SK-N-SH (cell line): ENCODE measurements around the gene ANAPC4. TPM values are rescaled to one million over a fixed set of nuclear protein-coding genes. Genes with fewer than 3 reads are reported as not detected.
A peak's percentile ranks its signal among the peaks of the same experiment; 100 is the strongest.

ENCODE experiments used
- CTCF ChIA-PET: fragments of 300-600, 350-600 bp; formaldehyde crosslinking; extraction: SDS; loops from one replicate; lab custom pipeline; 2021; lab: Yijun Ruan, JAX
- POLR2A ChIA-PET: fragments of 350-600 bp; sonication (Branson Sonifier 250); formaldehyde crosslinking; extraction: SDS; loops from one replicate; lab custom pipeline; 2020; ENCODE audit warnings: antibody characterized with exemption, inconsistent platforms; lab: Yijun Ruan, JAX
- DNase-seq: peaks from one replicate; pipeline ENCODE4 v3.0.0; 2012
- H2AFZ ChIP-seq: fragments of 200-600 bp; sonication (generic); 2 replicates; pipeline ENCODE4 v1.8.1; 2016; ENCODE audit warnings: antibody characterized with exemption, mild to moderate bottlenecking, low read depth
- H3F3A ChIP-seq: fragments of 200-600 bp; sonication (generic); replicated peaks from 2 replicates; pipeline ENCODE3; 2016; ENCODE audit warnings: antibody characterized with exemption, mild to moderate bottlenecking; ENCODE audit not compliant: insufficient read depth
- H3K27ac ChIP-seq, 2 experiments: fragments of 200-500 bp in 1 of 2; fragments of 200-600 bp in 1 of 2; sonication (Bioruptor generic) in 1 of 2; sonication (generic), shearing (Covaris generic) in 1 of 2; 2 replicates each; pipeline versions ENCODE4 v1.5.1 to v1.6.1; 2014 to 2016; ENCODE audit warnings: low read depth in 2 of 2, inconsistent platforms in 1 of 2, low read length in 1 of 2, mild to moderate bottlenecking in 1 of 2, mixed read lengths in 1 of 2
- H3K27me3 ChIP-seq: fragments of 200-600 bp; sonication (generic), shearing (Covaris generic); 2 replicates; pipeline ENCODE4 v1.6.1; 2016; ENCODE audit warnings: mixed run types; ENCODE audit not compliant: insufficient read depth
- H3K36me3 ChIP-seq, 2 experiments: fragments of 200-500 bp in 1 of 2; fragments of 200-600 bp in 1 of 2; sonication (Bioruptor generic) in 1 of 2; sonication (generic) in 1 of 2; replicated peaks in 1 of 2; 2 replicates each; pipeline versions ENCODE3 to v1.5.1; 2014 to 2016; ENCODE audit warnings: low read length in 1 of 2, mild to moderate bottlenecking in 1 of 2; ENCODE audit not compliant: insufficient read depth in 2 of 2, control insufficient read depth in 1 of 2
- H3K4me1 ChIP-seq, 2 experiments: fragments of 200-500 bp in 1 of 2; fragments of 200-600 bp in 1 of 2; sonication (Bioruptor generic) in 1 of 2; sonication (generic), shearing (Covaris generic) in 1 of 2; 2 replicates each; pipeline versions ENCODE4 v1.5.1 to v1.6.1; 2014 to 2016; ENCODE audit warnings: low read depth in 1 of 2, low read length in 1 of 2, mixed run types in 1 of 2; ENCODE audit not compliant: insufficient read depth in 2 of 2, control insufficient read depth in 1 of 2
- H3K4me2 ChIP-seq: fragments of 200-600 bp; sonication (generic), shearing (Covaris generic); 2 replicates; pipeline ENCODE4 v1.6.1; 2017; ENCODE audit warnings: mixed run types
- H3K4me3 ChIP-seq, 2 experiments: fragments of 200-500 bp in 1 of 2; fragments of 200-600 bp in 1 of 2; sonication (Bioruptor generic) in 1 of 2; sonication (generic), shearing (Covaris generic) in 1 of 2; 2 replicates each; pipeline versions ENCODE4 v1.5.1 to v1.8.1; 2014 to 2016; ENCODE audit warnings: low read depth in 2 of 2, inconsistent platforms in 1 of 2, low read length in 1 of 2, mild to moderate bottlenecking in 1 of 2, mixed read lengths in 1 of 2, moderate library complexity in 1 of 2
- H3K79me2 ChIP-seq: fragments of 200-600 bp; sonication (generic); 2 replicates; pipeline ENCODE4 v1.8.1; 2017; ENCODE audit warnings: mild to moderate bottlenecking; ENCODE audit not compliant: insufficient read depth
- H3K9ac ChIP-seq: fragments of 200-600 bp; sonication (generic); 2 replicates; pipeline ENCODE4 v1.6.1; 2017; ENCODE audit warnings: mixed run types
- H3K9me2 ChIP-seq: fragments of 200-600 bp; sonication (generic); 2 replicates; pipeline ENCODE4 v1.6.1; 2017; ENCODE audit warnings: mixed run types
- H3K9me3 ChIP-seq: fragments of 200-600 bp; sonication (generic); 2 replicates; pipeline ENCODE4 v1.6.1; 2017; ENCODE audit warnings: mixed run types, mild to moderate bottlenecking, moderate library complexity
- H4K20me1 ChIP-seq: fragments of 200-600 bp; sonication (generic); 2 replicates; pipeline ENCODE4 v1.6.1; 2017; ENCODE audit warnings: mild to moderate bottlenecking, mixed run types; ENCODE audit not compliant: insufficient read depth
- IRF3 ChIP-seq: fragments of 150-350 bp; IDR thresholded peaks from 2 replicates; pipeline ENCODE4 v1.6.1; 2016; ENCODE audit warnings: mild to moderate bottlenecking, low read depth, low read length
- REST ChIP-seq: IDR thresholded peaks from 2 replicates; pipeline ENCODE4 v1.6.1; 2012; ENCODE audit warnings: mild to moderate bottlenecking, low read depth, low read length, moderate library complexity
- TCF12 ChIP-seq: IDR thresholded peaks from 2 replicates; pipeline ENCODE4 v1.4.0; 2012
- USF1 ChIP-seq: IDR thresholded peaks from 2 replicates; pipeline ENCODE4 v1.4.0; 2012; ENCODE audit warnings: low read depth, borderline replicate concordance
- YY1 ChIP-seq: IDR thresholded peaks from 2 replicates; pipeline ENCODE4 v1.4.0; 2012; ENCODE audit warnings: low read depth, mild to moderate bottlenecking
- WGBS: methylation state at CpG from one replicate; pipeline ENCODE4 v1.1.6; 2017; ENCODE audit warnings: low lambda C conversion rate; 5-methylcytosine and 5-hydroxymethylcytosine counted together
- polyA plus RNA-seq, 3 experiments: library from polyadenylated mRNA; depleted of rRNA; stranded (reverse); fragments of >200 nt; gene quantifications; 2 replicates each; pipeline ENCODE4 v1.2.3, GENCODE V29; 2012

Gene ANAPC4
- polyA plus RNA-seq, 1 of the 3 experiments (the other 2 are of a cell fraction) = 7.7 TPM

GRCh38 chr4:25383647-25384046 lies 6.6 kb downstream of the ANAPC4 start:
- H3K4me3 ChIP-seq = no peak overlapping the region
- H2AFZ ChIP-seq = no peak overlapping the region
- H3K9me2 ChIP-seq = no peaks in the 10 kb centered on the region
- no peak for DNase-seq
- H3K4me1 ChIP-seq = peaks cover 0 to 8% of the 10 kb centered on the region in 2 experiments; a peak in 1 of 4 replicates
- POLR2A ChIA-PET = no interaction called here
- no peaks in the 10 kb centered on the region for H4K20me1 ChIP-seq
- WGBS = 33% methylated on average over 2 of the region's 2 CpGs
- CTCF ChIA-PET = no interaction called here
- no peak overlapping the region for H3K4me2 ChIP-seq
- H3K9me3 ChIP-seq = no peaks in the 10 kb centered on the region
- H3F3A ChIP-seq = peaks cover 4% of the 10 kb centered on the region
- H3K9ac ChIP-seq = no peak overlapping the region
- H3K27ac ChIP-seq = no peak overlapping the region
- TF ChIP-seq IRF3 = no peak
- no peak for TF ChIP-seq YY1
- TF ChIP-seq, all 33 proteins: peak for 0
- Histone ChIP-seq H3K36me3 (peaks cover 41 to 42% of the 10 kb centered on the region in 2 experiments), H3K27me3 (no peaks in the 10 kb centered on the region), H3K79me2 (peaks cover 14% of the 10 kb centered on the region)

GRCh38 chr4:25386926-25387325 lies 9.9 kb downstream of the ANAPC4 start:
- ChIA-PET CTCF (interaction anchor here (3.7 kb wide), 1 partner anchor 20 kb away, joined by 18 read pairs; no protein-coding TSS in a partner anchor), POLR2A (no interaction called here)
- Histone ChIP-seq H3K4me1 (no peaks in the 10 kb centered on the region), H3K79me2 (no peaks in the 10 kb centered on the region; the same call in 1 of the 2 replicates), H3K9me3 (no peaks in the 10 kb centered on the region), H3K27me3 (no peaks in the 10 kb centered on the region), H4K20me1 (no peaks in the 10 kb centered on the region), H3K27ac (no peak overlapping the region), H3K4me3 (no peak overlapping the region), H3F3A (no peaks in the 10 kb centered on the region), H3K36me3 (peaks cover 57 to 58% of the 10 kb centered on the region in 2 experiments), H2AFZ (no peak overlapping the region), H3K9ac (no peak overlapping the region), H3K4me2 (no peak overlapping the region), H3K9me2 (no peaks in the 10 kb centered on the region)
- no peak for DNase-seq
- TF ChIP-seq REST (peak; percentile 52; the same call in 1 of the 2 replicates), USF1 (no peak), TCF12 (no peak)
- 95% methylated on average over 2 of the region's 2 CpGs for WGBS
